Loucy (cell line): ENCODE data around the gene PLSCR4.

ENCODE experiments used
- H2AFZ ChIP-seq: fragments of 200-600 bp; sonication (generic); 2 replicates; pipeline ENCODE4 v1.6.0; 2016; ENCODE audit warnings: antibody characterized with exemption, mild to moderate bottlenecking, low read length, moderate library complexity
- H3F3A ChIP-seq: fragments of 200-600 bp; 2 replicates; pipeline ENCODE4 v1.6.0; 2016; ENCODE audit warnings: antibody characterized with exemption, low read depth, mild to moderate bottlenecking
- H3K27me3 ChIP-seq: fragments of 200-600 bp; sonication (generic); 2 replicates; pipeline ENCODE4 v1.6.1; 2014; ENCODE audit warnings: low read length, mild to moderate bottlenecking; ENCODE audit not compliant: insufficient read depth, poor library complexity, severe bottlenecking
- H3K36me3 ChIP-seq: fragments of 200-600 bp; sonication (generic); 2 replicates; pipeline ENCODE4 v1.6.1; 2016; ENCODE audit warnings: low read length; ENCODE audit not compliant: insufficient read depth
- H3K4me1 ChIP-seq: fragments of 200-600 bp; sonication (generic); 2 replicates; pipeline ENCODE4 v1.5.1; 2014; ENCODE audit warnings: low read length, mild to moderate bottlenecking; ENCODE audit not compliant: insufficient read depth, poor library complexity, severe bottlenecking
- H3K4me2 ChIP-seq: fragments of 200-600 bp; sonication (generic); 2 replicates; pipeline ENCODE4 v1.6.0; 2014; ENCODE audit warnings: antibody characterized with exemption, low read length, low read depth, mild to moderate bottlenecking; ENCODE audit not compliant: poor library complexity, severe bottlenecking
- H3K4me3 ChIP-seq: fragments of 200-600 bp; sonication (generic); 2 replicates; pipeline ENCODE4 v1.5.1; 2014; ENCODE audit warnings: low read length, mild to moderate bottlenecking, mixed read lengths; ENCODE audit not compliant: poor library complexity, severe bottlenecking
- H3K79me2 ChIP-seq: fragments of 200-600 bp; sonication (generic); 2 replicates; pipeline ENCODE4 v1.6.1; 2014; ENCODE audit warnings: low read length; ENCODE audit not compliant: insufficient read depth
- H3K9ac ChIP-seq: fragments of 200-600 bp; sonication (generic); 2 replicates; pipeline ENCODE4 v1.6.0; 2014; ENCODE audit warnings: mild to moderate bottlenecking, low read depth, low read length, moderate library complexity; ENCODE audit not compliant: poor library complexity, severe bottlenecking
- H3K9me2 ChIP-seq: fragments of 200-600 bp; sonication (generic); replicated peaks from 2 replicates; pipeline ENCODE4 v1.6.1; 2016; ENCODE audit warnings: low read depth, low read length, mixed read lengths
- H3K9me3 ChIP-seq: fragments of 200-600 bp; sonication (generic); 2 replicates; pipeline ENCODE4 v1.6.1; 2014; ENCODE audit warnings: mild to moderate bottlenecking, antibody characterized with exemption, low read length, low read depth; ENCODE audit not compliant: insufficient read depth
- H4K20me1 ChIP-seq: fragments of 200-600 bp; sonication (generic); 2 replicates; pipeline ENCODE4 v1.6.0; 2014; ENCODE audit warnings: antibody characterized with exemption, low read length, mild to moderate bottlenecking; ENCODE audit not compliant: insufficient read depth, poor library complexity, severe bottlenecking
- EZH2phosphoT487 ChIP-seq: fragments of 200-600 bp; IDR thresholded peaks from 2 replicates; pipeline ENCODE4 v1.6.1; 2018; ENCODE audit warnings: antibody characterized with exemption, mild to moderate bottlenecking, moderate library complexity, borderline replicate concordance
- TF ChIP-seq, protein P1 (sequence below): fragments of 200-600 bp; sonication (generic); conservative IDR thresholded peaks from 2 replicates; pipeline ENCODE4 v1.5.1; 2014; ENCODE audit warnings: mild to moderate bottlenecking, antibody characterized with exemption, low read length

Gene PLSCR4

DNA sequence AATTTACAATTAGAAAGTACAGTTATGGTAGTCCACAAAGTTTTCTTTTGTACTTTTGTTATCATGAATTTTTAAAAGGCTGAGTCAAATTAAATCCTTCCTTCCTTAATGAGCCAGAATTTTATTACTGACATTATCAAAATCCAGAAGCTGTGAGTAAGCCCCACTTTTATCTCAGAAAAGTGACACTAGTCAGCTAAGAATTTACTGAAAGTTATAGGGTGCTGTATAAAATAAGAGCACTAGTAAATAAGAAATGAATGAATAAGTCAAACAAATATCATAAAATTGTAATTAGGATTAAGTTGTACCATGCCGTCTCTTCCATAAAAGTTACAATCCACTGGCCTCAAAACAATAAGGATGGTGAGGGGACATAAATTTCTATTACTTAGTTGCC lies 105.3 kb downstream of the PLSCR4 start:
- no peaks in the 10 kb centered on the region for H3K79me2 ChIP-seq
- H3F3A ChIP-seq: no peaks in the 10 kb centered on the region
- no peaks in the 10 kb centered on the region for H3K9me3 ChIP-seq
- TF ChIP-seq, protein P1, sequence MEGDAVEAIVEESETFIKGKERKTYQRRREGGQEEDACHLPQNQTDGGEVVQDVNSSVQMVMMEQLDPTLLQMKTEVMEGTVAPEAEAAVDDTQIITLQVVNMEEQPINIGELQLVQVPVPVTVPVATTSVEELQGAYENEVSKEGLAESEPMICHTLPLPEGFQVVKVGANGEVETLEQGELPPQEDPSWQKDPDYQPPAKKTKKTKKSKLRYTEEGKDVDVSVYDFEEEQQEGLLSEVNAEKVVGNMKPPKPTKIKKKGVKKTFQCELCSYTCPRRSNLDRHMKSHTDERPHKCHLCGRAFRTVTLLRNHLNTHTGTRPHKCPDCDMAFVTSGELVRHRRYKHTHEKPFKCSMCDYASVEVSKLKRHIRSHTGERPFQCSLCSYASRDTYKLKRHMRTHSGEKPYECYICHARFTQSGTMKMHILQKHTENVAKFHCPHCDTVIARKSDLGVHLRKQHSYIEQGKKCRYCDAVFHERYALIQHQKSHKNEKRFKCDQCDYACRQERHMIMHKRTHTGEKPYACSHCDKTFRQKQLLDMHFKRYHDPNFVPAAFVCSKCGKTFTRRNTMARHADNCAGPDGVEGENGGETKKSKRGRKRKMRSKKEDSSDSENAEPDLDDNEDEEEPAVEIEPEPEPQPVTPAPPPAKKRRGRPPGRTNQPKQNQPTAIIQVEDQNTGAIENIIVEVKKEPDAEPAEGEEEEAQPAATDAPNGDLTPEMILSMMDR: no peak
- TF ChIP-seq EZH2phosphoT487: no peak
- no peak overlapping the region for H3K9ac ChIP-seq
- no peaks in the 10 kb centered on the region for H3K36me3 ChIP-seq
- no peaks in the 10 kb centered on the region for H3K4me1 ChIP-seq
- no peak overlapping the region for H2AFZ ChIP-seq
- no peaks in the 10 kb centered on the region for H3K27me3 ChIP-seq
- no peaks in the 10 kb centered on the region for H3K9me2 ChIP-seq
- H4K20me1 ChIP-seq: no peaks in the 10 kb centered on the region
- no peak overlapping the region for H3K4me3 ChIP-seq
- no peak overlapping the region for H3K4me2 ChIP-seq

GRCh38 chr3:146142757-146143156 lies 108.1 kb downstream of the PLSCR4 start:
- no peaks in the 10 kb centered on the region for H3K79me2 ChIP-seq
- no peaks in the 10 kb centered on the region for H3K9me3 ChIP-seq
- no peak overlapping the region for H2AFZ ChIP-seq
- no peaks in the 10 kb centered on the region for H3K27me3 ChIP-seq
- no peaks in the 10 kb centered on the region for H3F3A ChIP-seq
- H3K9me2 ChIP-seq: no peaks in the 10 kb centered on the region
- H3K4me2 ChIP-seq: no peak overlapping the region
- H3K36me3 ChIP-seq: no peaks in the 10 kb centered on the region
- H3K4me1 ChIP-seq: no peaks in the 10 kb centered on the region
- no peaks in the 10 kb centered on the region for H4K20me1 ChIP-seq
- H3K9ac ChIP-seq: no peak overlapping the region
- no peak for TF ChIP-seq EZH2phosphoT487
- TF ChIP-seq, protein P1: no peak
- H3K4me3 ChIP-seq: no peak overlapping the region
